PC-3 (cell line): ENCODE data around the gene DAB1. TPM values are rescaled to one million over a fixed set of nuclear protein-coding genes. Genes with fewer than 3 reads are reported as not detected.

Experiments used
- ATAC-seq: fragments of 200-7000 bp; cut with Tn5 transposase; 2 replicates; pipeline ENCODE4 v1.9.1; 2020; ENCODE audit warnings: mild to moderate bottlenecking, moderate library complexity
- BruUV-seq: library from RNA; stranded (reverse); fragments of 400-500 nt; replicated peaks from 2 replicates; lab custom pipeline; 2021; lab: Mats Ljungman, UMichigan
- CTCF ChIA-PET: fragments of 300-600 bp; sonication (Branson Sonifier 250); formaldehyde crosslinking; loops from one replicate; lab custom pipeline; 2022; ENCODE audit warnings: antibody characterized with exemption; lab: Charles Lee
- POLR2A ChIA-PET: fragments of 300-600 bp; sonication (Branson Sonifier 250); formaldehyde crosslinking; loops from one replicate; lab custom pipeline; 2022; ENCODE audit warnings: antibody characterized with exemption; ENCODE audit not compliant: unreplicated experiment; lab: Charles Lee
- DNase-seq: peaks from one replicate; pipeline ENCODE4 v3.0.0-alpha.2; 2015
- H2AFZ ChIP-seq: fragments of 300-600 bp; sonication (generic); 2 replicates; pipeline ENCODE4 v1.6.0; 2016; ENCODE audit warnings: antibody characterized with exemption, low read length
- H3F3A ChIP-seq: fragments of 300-600 bp; sonication (generic); one replicate; pipeline ENCODE4 v1.6.0; 2017; ENCODE audit warnings: antibody characterized with exemption, low read length, control low read depth, mild to moderate bottlenecking; ENCODE audit not compliant: unreplicated experiment
- H3K27ac ChIP-seq: fragments of 300-600 bp; sonication (generic); 2 replicates; pipeline ENCODE4 v1.5.1; 2016; ENCODE audit warnings: mild to moderate bottlenecking, low read length
- H3K27me3 ChIP-seq: fragments of 300-600 bp; sonication (generic); 2 replicates; pipeline ENCODE4 v1.6.1; 2016; ENCODE audit warnings: low read length, mixed read lengths
- H3K36me3 ChIP-seq: fragments of 300-600 bp; sonication (generic); 2 replicates; pipeline ENCODE4 v1.6.1; 2016; ENCODE audit warnings: low read depth, mixed run types, low read length, mixed read lengths
- H3K4me1 ChIP-seq: fragments of 300-600 bp; sonication (generic); 2 replicates; pipeline ENCODE4 v1.5.1; 2016; ENCODE audit warnings: low read length; ENCODE audit not compliant: insufficient read depth
- H3K4me2 ChIP-seq: fragments of 300-600 bp; sonication (generic); 2 replicates; pipeline ENCODE4 v1.6.0; 2016; ENCODE audit warnings: low read length
- H3K4me3 ChIP-seq: fragments of 300-600 bp; sonication (generic); 2 replicates; pipeline ENCODE4 v1.5.1; 2016; ENCODE audit warnings: mild to moderate bottlenecking, low read length, mixed read lengths
- H3K79me2 ChIP-seq: fragments of 300-600 bp; sonication (generic); 2 replicates; pipeline ENCODE4 v1.6.1; 2017; ENCODE audit warnings: low read length, mixed read lengths
- H3K9ac ChIP-seq: fragments of 300-600 bp; sonication (generic); 2 replicates; pipeline ENCODE4 v1.6.0; 2016; ENCODE audit warnings: mild to moderate bottlenecking, low read length
- H3K9me2 ChIP-seq: fragments of 300-600 bp; sonication (generic); replicated peaks from 2 replicates; pipeline ENCODE4 v1.6.1; 2016; ENCODE audit warnings: mixed run types, low read length, mixed read lengths
- H3K9me3 ChIP-seq: fragments of 300-600 bp; sonication (generic); 2 replicates; pipeline ENCODE4 v1.6.1; 2016; ENCODE audit warnings: low read length, mixed read lengths
- H4K20me1 ChIP-seq: fragments of 300-600 bp; sonication (generic); 2 replicates; pipeline ENCODE4 v1.6.1; 2016; ENCODE audit warnings: low read length, mixed read lengths
- CTCF ChIP-seq: fragments of 300-600 bp; sonication (generic); conservative IDR thresholded peaks from 2 replicates; pipeline ENCODE4 v1.5.1; 2017; ENCODE audit warnings: antibody characterized with exemption, low read depth, mild to moderate bottlenecking, low read length
- EZH2 ChIP-seq: fragments of 300-600 bp; sonication (generic); IDR thresholded peaks from one replicate; pipeline ENCODE4 v1.6.1; 2017; ENCODE audit warnings: antibody characterized with exemption, mild to moderate bottlenecking, low read length; ENCODE audit not compliant: unreplicated experiment
- EZH2phosphoT487 ChIP-seq: fragments of 300-600 bp; sonication (generic); IDR thresholded peaks from 2 replicates; pipeline ENCODE4 v1.6.1; 2018; ENCODE audit warnings: mild to moderate bottlenecking, antibody characterized with exemption, low read length, borderline replicate concordance
- intact Hi-C: fragments of 100-400 bp; cut with micrococcal nuclease; formaldehyde crosslinking; loops from 2 replicates; pipeline ENCODE4 v1.9.0; 2023
- total RNA-seq: library from RNA; depleted of rRNA; stranded (reverse); fragments of >200 nt; gene quantifications from 2 replicates; pipeline ENCODE4 v1.2.3, GENCODE V29; 2014

DAB1 gene
- total RNA-seq, 1 experiment from 2014 or later, result not detected

- Histone ChIP-seq H3K4me1 (no peaks in the 10 kb centered on the region), H2AFZ (no peak overlapping the region), H3K79me2 (no peaks in the 10 kb centered on the region), H4K20me1 (no peaks in the 10 kb centered on the region), H3K27me3 (no peaks in the 10 kb centered on the region), H3K9me3 (no peaks in the 10 kb centered on the region), H3K27ac (no peak overlapping the region), H3F3A (no peaks in the 10 kb centered on the region), H3K36me3 (no peaks in the 10 kb centered on the region), H3K9ac (no peak overlapping the region), H3K9me2 (no peaks in the 10 kb centered on the region), H3K4me3 (no peak overlapping the region), H3K4me2 (no peak overlapping the region)
- DNase-seq, result no peak
- intact Hi-C loops, result no loop called here
- ChIA-PET POLR2A (no interaction called here), CTCF (no interaction called here)
- no peak for ATAC-seq
- TF ChIP-seq EZH2phosphoT487, result no peak
- no peak for TF ChIP-seq CTCF
- no peak for TF ChIP-seq EZH2
- no TSS peak for BruUV-seq
Observed at GRCh38 chr1:57238233-57238781, 185.6 kb downstream of the DAB1 start.

DNA sequence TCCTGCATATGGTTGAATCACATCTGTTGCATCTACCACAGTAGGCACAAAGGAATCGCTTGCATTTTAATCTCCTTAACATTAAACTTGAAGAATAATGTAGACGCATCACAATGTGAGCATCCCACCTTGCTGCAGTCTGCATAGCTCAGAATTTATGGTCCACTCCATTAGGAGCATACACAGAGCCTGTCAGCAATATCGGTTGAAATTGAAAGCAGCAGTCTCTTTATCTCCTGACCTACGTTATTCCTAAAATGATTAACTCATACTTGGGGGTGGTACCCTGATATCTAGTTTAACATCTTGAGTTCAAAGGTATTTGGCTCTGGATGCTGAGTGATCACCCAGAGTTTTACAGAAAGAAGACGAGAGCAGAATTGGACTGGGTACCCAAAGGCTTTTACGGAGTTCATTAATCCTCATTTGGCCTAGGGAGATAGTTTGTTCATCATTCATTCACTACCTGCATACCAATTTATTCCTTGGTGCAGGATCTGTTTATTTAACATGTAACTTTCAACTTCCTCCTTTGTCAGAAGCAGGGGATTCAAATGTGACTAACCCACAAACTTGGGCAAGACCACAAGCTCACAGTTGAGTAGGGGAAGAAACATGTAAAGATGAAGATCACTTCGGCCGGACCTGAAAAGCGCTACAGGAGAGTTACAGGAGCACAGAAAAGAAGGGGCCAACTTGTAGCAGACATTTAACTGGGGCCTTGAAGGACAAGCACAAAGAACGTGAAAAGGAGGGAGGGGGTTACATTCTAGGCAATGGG is 187.9 kb downstream of the DAB1 start:
- H3K9ac ChIP-seq, result no peak overlapping the region
- CTCF ChIA-PET, result no interaction called here
- H3F3A ChIP-seq, result no peaks in the 10 kb centered on the region
- DNase-seq (no peak), ATAC-seq (no peak)
- no peaks in the 10 kb centered on the region for H4K20me1 ChIP-seq
- H3K27ac ChIP-seq, result no peak overlapping the region
- no peaks in the 10 kb centered on the region for H3K79me2 ChIP-seq
- no peak overlapping the region for H3K4me2 ChIP-seq
- TF ChIP-seq CTCF (no peak), EZH2phosphoT487 (no peak)
- BruUV-seq, result no TSS peak
- no peak overlapping the region for H2AFZ ChIP-seq
- H3K9me3 ChIP-seq, result no peaks in the 10 kb centered on the region
- H3K4me3 ChIP-seq, result no peak overlapping the region
- H3K4me1 ChIP-seq, result no peaks in the 10 kb centered on the region
- no peaks in the 10 kb centered on the region for H3K9me2 ChIP-seq
- H3K36me3 ChIP-seq, result no peaks in the 10 kb centered on the region
- no peaks in the 10 kb centered on the region for H3K27me3 ChIP-seq
- POLR2A ChIA-PET, result no interaction called here
- intact Hi-C loops, result no loop called here

DNA sequence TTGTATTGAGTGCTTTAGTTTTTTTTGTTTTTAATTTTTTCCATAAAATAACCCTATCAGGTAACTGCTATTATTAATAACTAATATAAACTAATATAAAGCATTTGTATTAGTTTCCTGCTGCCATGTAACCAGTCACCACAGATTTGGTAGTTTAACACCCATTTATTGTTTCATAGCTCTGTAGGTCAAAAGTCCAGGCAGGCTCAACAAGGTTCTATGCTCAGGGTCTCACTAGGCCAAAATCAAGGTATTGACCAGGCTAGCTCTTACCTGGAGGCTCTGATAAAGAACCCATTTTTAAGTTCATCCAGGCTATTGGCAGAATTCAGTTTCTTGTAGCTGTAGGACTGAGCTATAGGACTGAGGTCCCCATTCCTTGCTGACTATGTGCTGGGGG is 189.4 kb downstream of the DAB1 start:
- ATAC-seq (no peak), DNase-seq (no peak)
- H3K4me2 ChIP-seq, result no peak overlapping the region
- H3K27me3 ChIP-seq, result no peaks in the 10 kb centered on the region
- no peaks in the 10 kb centered on the region for H4K20me1 ChIP-seq
- intact Hi-C loops, result no loop called here
- H3K36me3 ChIP-seq, result no peaks in the 10 kb centered on the region
- no peaks in the 10 kb centered on the region for H3K79me2 ChIP-seq
- H3K9ac ChIP-seq, result no peak overlapping the region
- H3K27ac ChIP-seq, result no peak overlapping the region
- no peaks in the 10 kb centered on the region for H3F3A ChIP-seq
- H3K9me2 ChIP-seq, result no peaks in the 10 kb centered on the region
- BruUV-seq, result no TSS peak
- H3K9me3 ChIP-seq, result no peaks in the 10 kb centered on the region
- no peak overlapping the region for H3K4me3 ChIP-seq
- TF ChIP-seq CTCF (no peak), EZH2 (no peak), EZH2phosphoT487 (no peak)
- H3K4me1 ChIP-seq, result no peaks in the 10 kb centered on the region
- no peak overlapping the region for H2AFZ ChIP-seq
- CTCF ChIA-PET, result no interaction called here
- POLR2A ChIA-PET, result no interaction called here
